CD4-positive, alpha-beta T cell treated with Interleukin-2 at 100 ng/mL for 4 hours (primary cell): ENCODE results near the gene CTCF.

Experiments used
- DNase-seq: peaks from one replicate; pipeline ENCODE4 v3.0.0-alpha.2; 2020; ENCODE audit warnings: low spot score

CTCF gene

DNA sequence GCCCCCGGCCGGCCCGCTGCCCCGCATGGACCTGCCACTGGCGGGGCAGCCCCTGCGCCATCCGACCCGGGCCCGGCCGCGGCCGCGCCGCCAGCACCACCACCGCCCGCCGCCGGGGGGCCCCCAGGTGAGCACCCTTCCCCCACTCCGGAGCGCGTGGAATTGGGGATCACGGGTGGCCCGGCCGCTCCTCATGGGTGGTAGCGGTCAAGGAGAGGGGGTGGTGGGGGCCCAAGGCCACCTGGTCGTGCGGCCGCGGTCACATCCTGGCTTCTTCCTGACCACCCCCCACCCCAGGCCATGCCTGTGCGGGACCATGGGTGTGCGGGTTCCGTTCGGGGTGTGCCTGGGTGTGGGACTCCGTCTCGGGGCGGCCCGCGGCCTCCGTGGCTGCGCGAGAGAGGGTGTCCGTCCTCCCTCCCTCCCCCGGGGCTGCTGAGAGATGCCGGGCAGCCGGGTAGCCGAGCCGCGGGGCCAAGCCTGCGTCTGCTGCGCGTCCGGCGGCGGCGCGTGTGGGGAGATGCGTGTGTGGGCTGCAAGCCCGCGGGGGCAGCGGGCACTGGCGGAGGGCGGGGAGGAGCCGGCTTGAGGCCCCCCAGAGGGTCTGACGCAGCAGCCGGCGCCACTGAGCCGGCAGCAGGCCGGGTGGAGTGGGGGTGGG lies 90.9 kb downstream of the CTCF start:
- DNase-seq: no peak

GRCh38 chr16:67653789-67654402 lies 91.6 kb downstream of the CTCF start:
- DNase-seq: no peak

DNA sequence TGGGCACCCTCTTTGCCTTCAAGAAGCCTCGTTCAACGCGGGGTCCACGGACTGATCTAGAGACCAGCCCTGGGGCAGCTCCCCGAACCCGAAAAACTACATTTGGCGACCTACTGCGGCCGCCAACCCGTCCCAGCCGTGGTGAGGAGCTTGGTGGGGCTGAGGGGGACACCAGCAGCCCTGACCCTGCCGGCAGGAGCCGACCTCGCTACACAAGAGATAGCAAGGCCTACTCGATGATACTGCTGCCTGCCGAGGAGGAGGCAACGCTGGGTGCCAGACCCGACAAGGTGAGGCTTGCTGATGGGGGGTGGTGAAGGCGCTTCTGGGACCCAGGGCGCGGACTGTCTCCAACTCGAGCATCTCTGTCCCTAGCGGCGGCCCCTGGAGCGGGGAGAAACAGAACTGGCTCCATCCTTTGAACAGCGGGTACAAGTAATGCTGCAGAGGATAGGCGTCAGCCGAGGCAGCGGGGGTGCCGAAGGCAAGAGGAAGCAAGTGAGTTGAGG lies 92.1 kb downstream of the CTCF start:
- DNase-seq: no peak

GRCh38 chr16:67655363-67655762 lies 93.0 kb downstream of the CTCF start:
- DNase-seq: no peak

GRCh38 chr16:67656344-67657016 lies 94.2 kb downstream of the CTCF start:
- no peak for DNase-seq

- no peak for DNase-seq
These were observed 94.8 kb downstream of the CTCF start for GRCh38 chr16:67657017-67657608.

DNA sequence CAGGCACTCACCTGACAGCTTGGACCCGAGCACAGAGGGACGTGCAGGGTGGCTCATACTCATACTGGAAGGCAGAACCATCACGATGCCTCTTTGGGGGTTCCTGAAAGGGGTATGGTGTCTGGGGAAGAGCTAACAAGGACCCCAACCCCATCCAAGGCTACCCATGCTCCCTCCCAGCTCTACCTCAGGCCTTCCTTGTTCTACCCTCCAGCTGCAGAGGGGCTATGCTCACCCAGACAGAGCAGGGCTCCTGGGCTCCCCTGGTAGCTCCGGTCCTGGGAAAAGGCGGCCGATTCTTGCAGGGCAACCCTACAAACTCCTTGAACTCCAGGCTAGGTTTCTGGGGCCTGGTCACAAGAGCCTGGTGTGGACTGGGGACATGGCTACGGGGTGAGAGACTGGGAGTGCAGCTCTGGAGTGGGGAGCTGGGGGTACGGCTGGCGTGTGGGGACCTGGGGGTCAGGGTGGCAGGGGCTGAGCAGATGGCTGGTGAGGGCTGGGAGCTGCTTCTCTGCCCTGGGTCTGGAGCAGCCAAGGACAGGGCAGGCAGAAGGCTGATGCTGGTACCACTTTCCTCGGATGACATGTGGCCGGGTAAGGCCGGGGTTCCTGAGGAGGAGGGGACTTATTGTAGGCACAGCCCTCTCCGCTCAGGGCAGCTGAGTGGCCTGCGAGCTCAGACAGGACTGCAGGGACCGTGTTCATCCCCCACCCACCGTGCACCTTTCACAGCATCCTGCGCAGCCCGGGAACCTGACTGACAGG lies 95.6 kb downstream of the CTCF start:
- no peak for DNase-seq

GRCh38 chr16:67658849-67659674 lies 96.7 kb downstream of the CTCF start:
- no peak for DNase-seq

DNA sequence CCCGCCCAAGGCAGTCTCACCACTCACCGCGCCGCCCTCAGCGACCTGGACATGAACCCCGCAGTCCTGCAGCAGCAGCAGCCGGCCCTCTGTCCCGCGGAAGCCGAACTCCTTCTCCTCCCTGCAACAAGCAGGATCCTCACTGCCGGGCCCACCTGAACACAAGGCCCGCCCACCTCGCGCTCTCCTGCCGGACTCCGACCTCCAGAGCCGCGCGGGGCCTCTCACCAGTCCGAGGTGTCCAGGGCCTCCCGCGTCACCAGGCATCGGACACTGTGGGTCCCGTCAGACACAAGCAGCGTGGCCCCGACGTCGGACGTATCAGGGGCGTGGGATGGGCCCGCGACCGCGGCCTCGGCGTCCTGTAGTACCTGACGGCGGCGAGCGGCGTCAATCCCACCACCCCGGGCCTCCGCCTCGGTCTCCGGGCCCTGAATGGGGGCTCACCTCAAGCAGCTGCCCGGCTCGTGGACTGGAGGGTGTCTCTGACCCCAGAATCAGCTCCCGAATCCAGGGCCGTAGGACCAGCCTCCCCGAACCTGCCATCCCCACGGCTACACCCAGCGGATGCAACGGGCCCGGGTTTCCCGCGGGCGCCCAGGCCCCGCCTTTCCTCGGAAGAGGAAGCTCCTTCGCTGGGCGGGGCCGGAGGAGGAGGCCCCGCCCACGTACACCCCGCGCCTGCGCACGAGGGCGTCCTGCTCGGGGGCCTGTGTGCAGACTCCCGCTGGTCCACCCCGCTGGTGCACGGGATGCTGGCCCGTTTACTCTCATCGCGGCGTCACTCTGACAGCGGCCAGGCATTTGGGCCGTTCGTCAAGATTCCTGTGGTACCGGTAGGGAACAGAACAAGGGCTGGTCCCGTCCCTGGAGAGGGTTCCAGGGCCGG lies 97.6 kb downstream of the CTCF start, which contains the start of gene ACD:
Gene ACD (minus strand): TSS at position 586 of the 889 bp plus-strand sequence. CDS start 40 bp downstream, at position 546.
- peak; percentile 92 for DNase-seq

GRCh38 chr16:67660564-67661028 lies 98.3 kb downstream of the CTCF start, which contains the start of gene PARD6A:
PARD6A (plus strand) TSS chr16:67660960; CDS start chr16:67661039, 79 bp downstream.
- peak; percentile 97 for DNase-seq

- no peak for DNase-seq
These were observed 98.9 kb downstream of the CTCF start for GRCh38 chr16:67661101-67661761.

- no peak for DNase-seq
These were observed 99.7 kb downstream of the CTCF start for GRCh38 chr16:67661886-67662652.

GRCh38 chr16:67662653-67663010 lies 100.3 kb downstream of the CTCF start:
- DNase-seq: no peak

- no peak for DNase-seq
These were observed 101.0 kb downstream of the CTCF start for GRCh38 chr16:67663151-67663876.

GRCh38 chr16:67663877-67664222 lies 101.5 kb downstream of the CTCF start:
- no peak for DNase-seq

DNA sequence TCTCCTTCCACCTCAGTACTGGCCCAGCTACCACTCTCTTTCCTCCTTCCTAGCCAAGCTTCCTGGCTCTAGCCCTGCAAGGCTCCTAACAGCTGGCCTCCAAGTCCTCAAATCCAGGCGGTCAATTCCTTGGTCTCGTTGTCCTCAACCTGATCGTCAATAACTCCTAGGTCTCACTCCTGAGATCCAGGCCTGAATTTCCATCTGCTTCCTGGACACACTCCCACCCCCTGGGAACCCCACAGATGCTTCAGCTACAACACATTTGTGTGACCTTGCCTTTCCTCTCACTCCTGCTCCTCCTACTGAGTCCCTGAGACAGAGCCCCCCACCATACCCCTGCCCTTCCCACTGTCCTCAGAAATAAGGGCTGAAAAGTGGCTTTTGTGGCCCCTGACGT lies 101.9 kb downstream of the CTCF start:
- no peak for DNase-seq

GRCh38 chr16:67664871-67665270 lies 102.5 kb downstream of the CTCF start:
- DNase-seq: no peak

DNA sequence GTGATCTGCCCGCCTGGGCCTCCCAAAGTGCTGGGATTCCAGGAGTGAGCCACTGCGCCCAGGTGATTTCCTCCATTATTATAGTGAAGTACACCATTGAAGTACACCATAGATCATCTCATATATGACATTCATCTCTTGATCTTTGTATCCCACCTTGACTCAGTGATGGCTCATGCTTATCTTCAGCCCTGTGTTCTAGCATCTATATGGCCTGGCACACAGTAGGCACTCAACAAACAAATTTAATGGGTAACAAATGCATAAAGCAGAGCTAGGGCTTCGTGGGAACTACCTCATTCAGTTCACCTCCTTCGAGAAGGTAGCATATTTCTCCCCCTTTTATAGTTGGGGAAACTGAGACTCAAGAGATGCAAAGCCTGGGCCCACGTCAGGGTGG lies 103.3 kb downstream of the CTCF start:
- DNase-seq: no peak
